Peyer's patch (tissue), 4 donors: Measurements from ENCODE around the gene RHBDF2. TPM values are rescaled to one million over a fixed set of nuclear protein-coding genes. Genes with fewer than 3 reads are reported as not detected.
"Not testable (repeated sequence)": the region's sequence is repeated elsewhere in the genome, so short reads cannot be mapped to it uniquely, and the experiment has no call there.

ENCODE experiments used
- DNase-seq, 3 donors: peaks; one replicate each; pipeline ENCODE4 v3.0.0-alpha.2; 2017 to 2019
- H3K27ac ChIP-seq, 4 donors: fragments of 200-600 bp; sonication (generic); one replicate each; pipeline ENCODE4 v1.5.1; 2016 to 2019
- H3K27me3 ChIP-seq, 2 donors: fragments of 200-600 bp; sonication (generic); one replicate each; pipeline ENCODE4 v1.5.1; 2019
- H3K36me3 ChIP-seq, 3 donors: fragments of 200-600 bp; sonication (generic); one replicate each; pipeline ENCODE4 v1.5.1; 2016 to 2019
- H3K4me1 ChIP-seq, 4 donors: fragments of 200-600 bp; sonication (generic); one replicate each; pipeline ENCODE4 v1.5.1; 2016 to 2019
- H3K4me3 ChIP-seq, 4 donors: fragments of 200-600 bp; sonication (generic); 1 replicate in 3 of 4; 2 replicates in 1 of 4; pipeline ENCODE4 v1.5.1; 2016 to 2019; ENCODE audit warnings: mild to moderate bottlenecking in 1 of 4
- H3K9me3 ChIP-seq, 4 donors: fragments of 200-600 bp; sonication (generic); one replicate each; pipeline ENCODE4 v1.5.1; 2016 to 2019; ENCODE audit warnings: mild to moderate bottlenecking in 1 of 4
- CTCF ChIP-seq, 6 experiments: fragments of 450-650 bp in 4 of 6; fragments of 200-600 bp in 2 of 6; sonication (generic) in 1 of 6; IDR thresholded peaks; one replicate each; pipeline ENCODE4 v1.5.1; 2017 to 2019; ENCODE audit warnings: antibody characterized with exemption in 6 of 6, mild to moderate bottlenecking in 3 of 6, moderate library complexity in 1 of 6
- POLR2A ChIP-seq, 2 donors: fragments of 450-650 bp; IDR thresholded peaks; one replicate each; pipeline ENCODE4 v1.5.1; 2017; ENCODE audit warnings: antibody characterized with exemption in 2 of 2, mild to moderate bottlenecking in 2 of 2, moderate library complexity in 2 of 2
- total RNA-seq, 4 donors: library from RNA; depleted of rRNA; stranded (reverse); fragments of >200 nt; gene quantifications; one replicate each; pipeline ENCODE4 v1.1.0, GENCODE V29; 2016

RHBDF2 gene
- total RNA-seq, 4 donors from 2014 or later: 8.8 to 225 (median 33.0) TPM

DNA sequence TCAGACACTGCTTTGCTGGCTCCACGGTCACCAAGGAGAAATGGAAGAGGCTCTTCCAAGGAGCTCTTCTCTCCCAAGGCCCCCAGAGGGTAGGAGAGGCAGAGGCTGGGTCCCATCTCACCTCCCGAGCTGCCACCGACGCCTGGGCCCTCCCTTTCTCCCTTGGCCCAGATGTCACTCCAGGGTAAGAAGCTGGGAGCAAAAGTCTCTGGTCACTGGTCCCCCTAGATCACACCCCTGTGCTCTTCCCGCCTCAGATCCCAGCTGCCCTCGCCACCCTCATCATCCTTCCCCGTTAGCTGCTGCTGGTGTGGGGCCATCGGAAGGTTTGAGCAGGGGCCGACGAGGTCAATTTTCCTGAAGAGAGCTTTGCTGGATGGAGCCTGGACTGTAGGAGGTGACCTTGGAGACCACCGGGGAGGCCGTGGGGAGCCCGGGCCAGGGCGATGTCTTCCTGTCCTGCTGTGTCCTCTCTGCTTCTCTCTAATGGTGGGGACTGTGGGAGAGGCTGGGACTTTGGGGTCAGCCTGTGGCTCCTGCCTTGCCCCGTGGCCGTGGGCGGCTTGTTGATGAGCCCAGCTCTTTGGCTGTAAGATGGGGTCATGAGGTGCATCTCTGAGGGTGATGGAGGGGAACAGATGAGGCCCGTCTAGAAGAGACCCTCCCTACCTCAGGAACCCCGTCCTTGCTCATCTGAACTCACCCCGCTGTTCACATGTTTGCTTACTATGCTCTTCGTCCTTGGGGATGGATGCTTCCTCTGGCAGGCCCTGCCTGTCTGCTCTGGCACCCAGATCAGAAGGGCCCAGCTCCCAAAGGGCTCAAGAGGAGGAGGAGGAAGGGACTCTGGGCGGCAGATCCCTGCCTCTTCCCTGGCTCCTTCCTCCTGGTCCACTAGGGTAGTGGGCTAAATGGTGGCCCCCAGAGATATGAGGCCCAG is 11.4 kb upstream of the RHBDF2 start:
- H3K9me3 ChIP-seq: no peaks in the 10 kb centered on the region
- H3K36me3 ChIP-seq: no peaks in the 10 kb centered on the region
- TF ChIP-seq CTCF (IDR thresholded peaks at IDR 0.05) (no peak), POLR2A (IDR thresholded peaks at IDR 0.05) (no peak)
- no peak overlapping the region for H3K4me3 ChIP-seq
- DNase-seq: no peak
- H3K27ac ChIP-seq: no peak overlapping the region
- H3K27me3 ChIP-seq: no peaks in the 10 kb centered on the region
- peaks cover 0 to 7% (median 3%) of the 10 kb centered on the region in 4 donors for H3K4me1 ChIP-seq

- H3K27me3 ChIP-seq: no peaks in the 10 kb centered on the region
- TF ChIP-seq CTCF (IDR thresholded peaks at IDR 0.05): no peak
- TF ChIP-seq POLR2A (IDR thresholded peaks at IDR 0.05): no peak
- no peak for DNase-seq
- no peaks in the 10 kb centered on the region for H3K9me3 ChIP-seq
- no peak overlapping the region for H3K27ac ChIP-seq
- no peaks in the 10 kb centered on the region for H3K36me3 ChIP-seq
- H3K4me1 ChIP-seq: peaks cover 0 to 7% (median 3%) of the 10 kb centered on the region in 4 donors
- H3K4me3 ChIP-seq: no peak overlapping the region
These were observed 10.6 kb upstream of the RHBDF2 start for GRCh38 chr17:76511668-76512365.

DNA sequence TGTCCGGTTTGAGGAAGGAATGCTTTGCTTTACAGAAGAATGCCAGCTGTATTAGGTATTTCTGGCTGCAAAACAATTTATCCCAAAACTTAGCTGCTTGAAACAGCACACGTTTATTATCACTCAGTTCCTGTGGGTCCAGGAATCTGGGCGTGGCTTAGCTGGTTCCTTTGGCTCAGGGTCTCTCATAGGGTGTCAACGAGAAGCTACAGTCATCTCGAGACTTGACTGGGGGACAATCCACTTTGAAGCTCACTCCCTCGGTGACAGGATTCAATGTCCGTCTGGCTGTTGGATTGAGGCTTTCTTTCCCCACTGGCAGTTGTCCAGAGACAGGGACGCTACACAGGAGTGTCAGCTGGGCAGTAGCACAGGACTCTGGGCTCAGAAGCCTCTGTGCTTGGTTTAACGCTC is 9.6 kb upstream of the RHBDF2 start:
- Histone ChIP-seq H3K4me3 (no peak overlapping the region), H3K9me3 (no peaks in the 10 kb centered on the region), H3K27me3 (no peaks in the 10 kb centered on the region), H3K4me1 (peaks cover 0 to 8% (median under 1%) of the 10 kb centered on the region in 4 donors), H3K27ac (no peak overlapping the region), H3K36me3 (no peaks in the 10 kb centered on the region)
- TF ChIP-seq CTCF (IDR thresholded peaks at IDR 0.05) (no peak), POLR2A (IDR thresholded peaks at IDR 0.05) (no peak)
- DNase-seq: no peak

DNA sequence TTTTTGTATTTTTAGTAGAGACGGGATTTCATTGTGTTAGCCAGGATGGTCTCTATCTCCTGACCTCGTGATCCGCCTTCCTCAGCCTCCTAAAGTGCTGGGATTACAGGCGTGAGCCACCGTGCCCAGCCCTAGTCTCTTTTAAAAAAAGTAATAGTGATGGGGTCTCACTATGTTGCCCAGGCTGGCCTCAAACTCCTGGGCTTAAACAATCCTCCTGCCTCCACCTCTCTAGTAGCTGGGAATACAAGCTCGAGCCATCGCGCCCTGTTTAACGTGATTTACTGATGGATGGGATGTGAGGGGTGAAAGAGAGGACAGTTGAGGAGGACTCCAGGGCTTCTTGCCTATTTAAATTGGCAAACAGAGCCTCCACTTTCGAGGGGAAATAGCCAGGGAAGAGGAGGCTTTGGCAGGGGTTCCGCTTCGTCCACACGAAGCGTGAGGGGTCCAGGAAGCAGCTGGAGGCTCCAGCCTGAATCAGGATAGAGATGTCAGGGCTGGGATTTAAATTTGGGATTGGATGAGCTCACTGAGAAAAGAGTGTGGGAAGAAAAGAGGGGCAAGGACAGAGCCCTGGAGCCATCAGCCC is 7.3 kb upstream of the RHBDF2 start:
- H3K27me3 ChIP-seq, H3K4me1 ChIP-seq, H3K4me3 ChIP-seq, H3K36me3 ChIP-seq, DNase-seq, H3K27ac ChIP-seq, H3K9me3 ChIP-seq: not testable (repeated sequence)

- DNase-seq: peak; percentile 88 to 95 (median 91)
- no peaks in the 10 kb centered on the region for H3K36me3 ChIP-seq
- H3K27me3 ChIP-seq: no peaks in the 10 kb centered on the region
- H3K4me1 ChIP-seq: peaks cover 0 to 13% (median 4%) of the 10 kb centered on the region in 4 donors
- peak; percentile 93 to 97 (median 96) for TF ChIP-seq CTCF (IDR thresholded peaks at IDR 0.05)
- no peak for TF ChIP-seq POLR2A (IDR thresholded peaks at IDR 0.05)
- peak overlapping the region in 1 of 4 donors; percentile 40 for H3K27ac ChIP-seq
- no peak overlapping the region for H3K4me3 ChIP-seq
- no peaks in the 10 kb centered on the region for H3K9me3 ChIP-seq
These were observed 5.5 kb upstream of the RHBDF2 start for GRCh38 chr17:76506408-76507345.
